ENCODE measurements around the gene SCARB2. TPM values are rescaled to one million over a fixed set of nuclear protein-coding genes. Genes with fewer than 3 reads are reported as not detected.

Gene SCARB2
- total RNA-seq, 2 donors from 2014 or later = 169 to 392 TPM

DNA sequence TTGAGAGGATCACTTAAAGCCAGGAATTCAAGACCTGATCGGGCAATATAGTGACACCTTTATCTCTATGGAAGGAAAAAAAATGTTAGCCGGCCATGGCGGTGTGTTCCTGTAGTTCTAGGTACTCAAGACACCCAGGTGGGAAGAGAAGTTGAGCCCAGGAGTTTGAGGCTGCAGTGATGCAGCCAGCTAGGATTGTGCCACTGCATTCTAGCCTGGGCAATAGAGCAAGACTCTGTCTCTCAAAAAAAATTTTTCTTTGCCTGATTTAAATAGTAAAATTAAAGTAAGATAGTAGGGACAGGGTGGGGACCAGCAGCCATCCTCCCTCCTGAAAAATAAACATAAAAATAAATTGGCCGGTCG lies 21.0 kb upstream of the SCARB2 start:
- intact Hi-C loops (cut with DNase I) = no loop called here
- peaks cover 4% of the 10 kb centered on the region for H3K4me1 ChIP-seq (replicated peaks)
- no peak overlapping the region for H3K4me3 ChIP-seq
- H3K36me3 ChIP-seq = no peaks in the 10 kb centered on the region
- WGBS = 96% methylated on average over 5 of the region's 5 CpGs
- no peaks in the 10 kb centered on the region for H3K9me3 ChIP-seq
- no peak overlapping the region for H3K27ac ChIP-seq
- no peaks in the 10 kb centered on the region for H3K27me3 ChIP-seq (replicated peaks; ENCODE audit: insufficient read depth)
- no peak for DNase-seq (ENCODE audit: low spot score)
- no peak for TF ChIP-seq POLR2AphosphoS5 (IDR thresholded peaks at IDR 0.05)
- TF ChIP-seq, protein P1, sequence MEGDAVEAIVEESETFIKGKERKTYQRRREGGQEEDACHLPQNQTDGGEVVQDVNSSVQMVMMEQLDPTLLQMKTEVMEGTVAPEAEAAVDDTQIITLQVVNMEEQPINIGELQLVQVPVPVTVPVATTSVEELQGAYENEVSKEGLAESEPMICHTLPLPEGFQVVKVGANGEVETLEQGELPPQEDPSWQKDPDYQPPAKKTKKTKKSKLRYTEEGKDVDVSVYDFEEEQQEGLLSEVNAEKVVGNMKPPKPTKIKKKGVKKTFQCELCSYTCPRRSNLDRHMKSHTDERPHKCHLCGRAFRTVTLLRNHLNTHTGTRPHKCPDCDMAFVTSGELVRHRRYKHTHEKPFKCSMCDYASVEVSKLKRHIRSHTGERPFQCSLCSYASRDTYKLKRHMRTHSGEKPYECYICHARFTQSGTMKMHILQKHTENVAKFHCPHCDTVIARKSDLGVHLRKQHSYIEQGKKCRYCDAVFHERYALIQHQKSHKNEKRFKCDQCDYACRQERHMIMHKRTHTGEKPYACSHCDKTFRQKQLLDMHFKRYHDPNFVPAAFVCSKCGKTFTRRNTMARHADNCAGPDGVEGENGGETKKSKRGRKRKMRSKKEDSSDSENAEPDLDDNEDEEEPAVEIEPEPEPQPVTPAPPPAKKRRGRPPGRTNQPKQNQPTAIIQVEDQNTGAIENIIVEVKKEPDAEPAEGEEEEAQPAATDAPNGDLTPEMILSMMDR (IDR thresholded peaks at IDR 0.05) = no peak
- no peak for TF ChIP-seq POLR2A (IDR thresholded peaks at IDR 0.05)

DNA sequence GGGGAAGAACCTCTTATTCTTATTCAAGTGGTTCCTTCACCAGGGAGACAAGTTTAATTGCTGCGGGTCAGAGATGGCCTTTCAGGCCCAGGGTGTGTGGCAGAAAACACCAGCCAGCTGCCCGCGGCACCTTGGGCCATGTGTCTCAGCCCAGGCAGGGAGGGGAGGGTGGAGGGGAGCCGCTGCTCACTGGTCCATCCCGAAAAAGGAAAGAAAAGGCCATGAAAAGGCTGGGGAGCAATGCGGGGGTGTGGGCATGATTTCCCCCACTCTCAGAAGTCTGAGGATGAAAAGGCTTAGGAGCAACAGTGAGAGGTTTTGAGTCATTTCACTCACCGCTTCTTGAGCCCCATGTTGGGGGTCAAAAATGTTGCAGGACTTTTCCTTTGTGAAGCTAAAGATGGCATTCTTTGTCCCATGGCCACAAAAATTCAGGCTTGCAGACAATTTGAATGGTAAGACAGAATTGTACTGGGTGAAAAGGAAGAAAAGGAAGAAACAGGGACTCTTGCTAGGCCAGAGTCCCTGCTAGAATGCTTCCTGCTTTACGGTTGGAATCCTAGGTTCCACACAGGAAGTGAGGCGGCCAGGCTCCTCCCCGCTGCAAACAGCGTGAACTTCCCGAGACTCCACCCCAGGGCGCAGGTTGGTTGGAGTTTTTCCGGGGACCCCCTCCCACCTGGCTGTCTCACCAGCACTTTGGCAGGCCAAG lies 20.5 kb upstream of the SCARB2 start:
- no peak overlapping the region for H3K27ac ChIP-seq

DNA sequence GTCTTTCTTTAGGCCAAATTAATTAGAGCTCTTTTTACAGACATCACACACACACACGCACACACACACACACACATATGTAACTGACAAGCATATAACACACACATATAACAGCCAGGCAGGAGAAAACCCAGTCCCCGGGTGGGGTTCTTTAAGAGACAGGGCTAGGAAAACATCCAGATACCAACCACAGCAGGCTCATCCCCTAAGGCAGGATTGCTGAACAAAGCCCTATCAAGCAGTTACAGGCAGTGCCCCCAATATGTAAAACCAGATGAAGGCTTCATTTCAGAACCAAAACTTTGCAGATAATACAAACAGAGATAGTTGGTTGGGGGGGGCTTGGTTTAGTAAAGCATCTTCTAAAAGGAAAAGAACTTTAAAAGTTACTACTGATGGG lies 19.9 kb upstream of the SCARB2 start:
- TF ChIP-seq POLR2A (IDR thresholded peaks at IDR 0.05) (no peak), POLR2AphosphoS5 (IDR thresholded peaks at IDR 0.05) (no peak)
- H3K4me3 ChIP-seq = no peak overlapping the region

More for the DNA sequence above, 20.5 kb upstream of the SCARB2 start:
- Histone ChIP-seq H3K4me3 (no peak overlapping the region), H3K36me3 (no peaks in the 10 kb centered on the region), H3K9me3 (no peaks in the 10 kb centered on the region), H3K4me1 (replicated peaks) (peaks cover 4% of the 10 kb centered on the region), H3K27me3 (replicated peaks; ENCODE audit: insufficient read depth) (no peaks in the 10 kb centered on the region)
- intact Hi-C loops (cut with DNase I) = no loop called here
- 78% methylated on average over 14 of the region's 14 CpGs for WGBS
- no peak for DNase-seq (ENCODE audit: low spot score)
- TF ChIP-seq, protein P1 (IDR thresholded peaks at IDR 0.05) = no peak
- TF ChIP-seq POLR2A (IDR thresholded peaks at IDR 0.05) (no peak), POLR2AphosphoS5 (IDR thresholded peaks at IDR 0.05) (no peak)

DNA sequence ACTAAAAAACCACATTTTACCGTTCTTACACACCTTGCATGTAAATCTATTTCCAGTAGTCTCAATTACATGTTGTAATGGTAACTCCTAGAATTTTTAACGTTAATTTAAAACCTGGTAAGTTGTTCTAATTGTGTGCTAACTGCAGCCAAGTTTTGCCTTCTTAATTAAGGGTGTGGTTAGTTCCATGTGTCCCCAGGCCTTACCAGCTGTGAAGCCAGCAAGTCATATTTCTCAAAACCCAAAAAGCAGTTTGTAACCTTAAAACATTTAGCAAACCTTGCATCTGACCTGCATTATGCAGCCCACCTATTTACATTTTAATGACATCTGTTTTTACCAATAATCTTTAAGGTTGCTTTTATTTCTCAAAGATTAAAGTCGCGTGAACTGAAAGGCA lies 19.5 kb upstream of the SCARB2 start:
- WGBS = 74% methylated on average over 4 of the region's 4 CpGs
- Histone ChIP-seq H3K27ac (no peak overlapping the region), H3K4me3 (no peak overlapping the region), H3K9me3 (no peaks in the 10 kb centered on the region), H3K27me3 (replicated peaks; ENCODE audit: insufficient read depth) (no peaks in the 10 kb centered on the region), H3K36me3 (no peaks in the 10 kb centered on the region), H3K4me1 (replicated peaks) (peaks cover 4% of the 10 kb centered on the region)
- intact Hi-C loops (cut with DNase I) = no loop called here
- no peak for TF ChIP-seq POLR2AphosphoS5 (IDR thresholded peaks at IDR 0.05)
- TF ChIP-seq, protein P1 (IDR thresholded peaks at IDR 0.05) = no peak
- no peak for TF ChIP-seq POLR2A (IDR thresholded peaks at IDR 0.05)
- DNase-seq (ENCODE audit: low spot score) = no peak

More for the DNA sequence above, 19.9 kb upstream of the SCARB2 start:
- Histone ChIP-seq H3K27ac (no peak overlapping the region), H3K4me1 (replicated peaks) (peaks cover 4% of the 10 kb centered on the region), H3K36me3 (no peaks in the 10 kb centered on the region), H3K27me3 (replicated peaks; ENCODE audit: insufficient read depth) (no peaks in the 10 kb centered on the region), H3K9me3 (no peaks in the 10 kb centered on the region)
- 36% methylated on average over 2 of the region's 2 CpGs for WGBS
- intact Hi-C loops (cut with DNase I) = no loop called here
- no peak for DNase-seq (ENCODE audit: low spot score)

DNA sequence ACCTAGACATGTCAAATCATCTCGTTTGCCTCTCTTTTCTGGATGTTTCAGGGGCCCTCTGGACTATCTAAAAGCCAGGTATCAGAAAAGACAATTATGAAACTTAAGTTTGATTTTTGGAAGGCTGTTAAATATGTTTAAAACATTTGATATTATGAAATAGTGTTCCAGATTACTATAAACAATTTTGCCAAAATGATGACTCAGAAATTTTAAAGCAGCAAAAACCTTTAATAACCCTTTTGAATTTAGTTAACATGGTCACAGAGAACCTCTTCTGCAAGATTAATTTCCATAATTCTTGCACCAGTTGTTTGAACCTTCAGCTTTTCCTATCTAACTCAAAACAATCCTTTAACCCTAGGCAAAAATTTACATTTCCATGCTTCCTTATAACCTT lies 19.1 kb upstream of the SCARB2 start:
- H3K27me3 ChIP-seq (replicated peaks; ENCODE audit: insufficient read depth) = no peaks in the 10 kb centered on the region
- 81% methylated on average over 1 of the region's 1 CpG for WGBS
- peaks cover 4% of the 10 kb centered on the region for H3K4me1 ChIP-seq (replicated peaks)
- H3K4me3 ChIP-seq = no peak overlapping the region
- no peak for DNase-seq (ENCODE audit: low spot score)
- TF ChIP-seq, protein P1 (IDR thresholded peaks at IDR 0.05) = no peak
- no peak for TF ChIP-seq POLR2AphosphoS5 (IDR thresholded peaks at IDR 0.05)
- no peak for TF ChIP-seq POLR2A (IDR thresholded peaks at IDR 0.05)
- H3K9me3 ChIP-seq = no peaks in the 10 kb centered on the region
- intact Hi-C loops (cut with DNase I) = no loop called here
- no peak overlapping the region for H3K27ac ChIP-seq
- no peaks in the 10 kb centered on the region for H3K36me3 ChIP-seq
